OCI-LY3 (cell line): ENCODE results near the gene CCDC80.

Experiments
- CTCF ChIP-seq: fragments of 200-600, 300-600 bp; sonication (generic); IDR thresholded peaks from 2 replicates; pipeline ENCODE4 v1.5.1; 2014; ENCODE audit warnings: antibody characterized with exemption, low read length, low read depth
- EZH2phosphoT487 ChIP-seq: fragments of 200-600 bp; shearing (Covaris generic); IDR thresholded peaks from 2 replicates; pipeline ENCODE4 v1.6.1; 2018; ENCODE audit warnings: antibody characterized with exemption, mixed run types, low read depth

DNA sequence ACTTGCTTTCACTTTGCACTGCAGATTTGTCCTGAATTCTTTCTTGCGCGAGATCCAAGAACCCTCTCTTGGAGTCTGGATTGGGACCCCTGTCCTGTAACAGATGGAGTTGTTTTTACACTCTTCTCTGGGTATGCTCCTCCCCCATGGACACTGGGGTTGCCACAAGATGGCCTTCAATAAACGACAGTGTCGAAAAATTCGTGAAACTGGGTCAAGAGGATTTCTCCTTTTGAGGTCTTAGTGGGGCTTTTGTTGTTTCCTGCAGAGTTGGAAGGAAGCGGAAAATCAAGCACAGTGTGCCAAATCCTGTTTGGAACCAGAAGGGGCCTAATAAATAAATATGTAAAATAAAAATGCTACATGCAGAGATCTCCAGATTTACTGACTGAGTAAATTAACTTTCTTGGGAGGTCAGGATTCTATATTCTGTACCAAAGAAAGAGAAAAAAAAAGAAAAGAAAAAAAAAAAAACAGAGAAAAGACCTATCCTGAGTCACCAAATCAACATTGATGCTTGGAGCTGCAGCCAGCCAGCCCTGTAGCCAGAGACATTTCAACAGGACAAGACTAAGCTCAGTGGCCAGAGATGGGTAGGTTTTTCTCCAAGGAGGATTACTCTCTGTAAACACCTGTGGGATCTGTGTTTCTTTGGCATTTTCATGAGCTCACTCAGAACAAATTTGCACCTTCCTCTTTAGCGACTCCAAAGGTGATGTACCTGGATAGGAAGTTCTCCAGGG lies 24.8 kb downstream of the CCDC80 start:
- TF ChIP-seq EZH2phosphoT487 (no peak), CTCF (no peak)
